ENCODE data around the gene TOR4A. TPM values are rescaled to one million over a fixed set of nuclear protein-coding genes. Genes with fewer than 3 reads are reported as not detected.

TOR4A gene
- total RNA-seq, 1 donor from 2014 or later: 16.3 TPM

- no peaks in the 10 kb centered on the region for H3K9me3 ChIP-seq (replicated peaks)
- peak; percentile 19 for DNase-seq
- peaks cover 54% of the 10 kb centered on the region for H3K4me1 ChIP-seq
- peaks cover 34% of the 10 kb centered on the region for H3K27me3 ChIP-seq (ENCODE audit: low read depth)
- no peaks in the 10 kb centered on the region for H3K36me3 ChIP-seq
- peak overlapping the region; percentile 86 for H3K27ac ChIP-seq (replicated peaks)
- intact Hi-C loops (cut with micrococcal nuclease): no loop called here
- H3K4me3 ChIP-seq: peak overlapping the region; percentile 63
- TF ChIP-seq CTCF (IDR thresholded peaks at IDR 0.05; ENCODE audit: borderline replicate concordance): no peak
These were observed 37.3 kb downstream of the TOR4A start for GRCh38 chr9:137314561-137315560.

- Histone ChIP-seq H3K36me3 (no peaks in the 10 kb centered on the region), H3K27me3 (ENCODE audit: low read depth) (peaks cover 34% of the 10 kb centered on the region), H3K9me3 (replicated peaks) (no peaks in the 10 kb centered on the region), H3K27ac (replicated peaks) (peak overlapping the region; percentile 86), H3K4me3 (peak overlapping the region; percentile 63), H3K4me1 (peaks cover 61% of the 10 kb centered on the region)
- TF ChIP-seq CTCF (IDR thresholded peaks at IDR 0.05; ENCODE audit: borderline replicate concordance): no peak
- DNase-seq: no peak
- intact Hi-C loops (cut with micrococcal nuclease): no loop called here
These were observed 38.1 kb downstream of the TOR4A start for GRCh38 chr9:137315581-137316011.

DNA sequence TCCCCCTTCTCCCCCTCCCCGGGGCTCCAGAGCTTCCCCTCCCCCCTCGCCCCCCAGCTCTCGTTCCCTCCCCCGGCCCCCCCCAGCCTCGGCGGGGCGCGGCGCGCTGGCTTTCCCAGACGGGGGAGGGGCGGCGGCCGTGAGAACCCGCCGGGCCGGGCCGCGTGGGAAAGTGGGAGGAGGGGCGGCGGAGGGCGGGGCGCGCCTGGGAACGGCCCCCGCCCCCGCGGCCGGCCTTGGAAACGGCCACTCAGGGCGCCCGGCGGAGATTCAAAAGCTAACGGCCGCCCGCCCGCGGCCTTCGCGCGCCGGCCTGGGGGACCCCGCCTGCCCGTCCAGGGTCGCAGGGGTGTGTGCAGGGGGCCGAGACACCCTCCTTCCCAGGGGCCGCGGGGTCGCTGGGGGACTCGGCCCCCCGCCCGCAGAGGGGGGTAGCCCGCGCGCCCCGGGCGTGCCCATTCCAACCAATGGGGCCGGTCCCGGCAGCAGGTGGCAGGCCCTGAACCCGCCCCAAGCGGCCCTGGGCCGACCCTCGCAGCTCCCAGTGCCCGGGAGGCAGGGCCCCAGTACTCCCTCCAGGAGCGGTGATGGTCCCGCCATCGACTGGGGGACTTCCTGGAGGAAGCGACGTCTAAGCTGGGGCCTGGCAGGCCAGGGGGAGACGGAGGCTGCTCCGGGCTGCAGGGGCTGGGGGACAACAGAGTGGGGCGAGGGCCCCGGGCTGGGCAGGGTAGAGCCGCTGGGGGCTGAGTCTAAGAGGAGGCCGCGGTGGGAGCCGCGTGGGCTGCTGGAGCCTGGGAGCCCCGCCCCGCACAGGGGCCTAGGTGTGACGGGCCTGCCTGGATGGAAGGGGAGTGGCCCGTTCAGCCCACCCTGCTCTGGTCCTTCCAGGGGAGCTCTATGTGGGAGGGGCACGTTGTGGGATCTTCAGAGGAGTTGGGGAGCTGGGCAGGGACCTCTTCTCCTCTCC lies 38.8 kb downstream of the TOR4A start:
- peak; percentile 68 for DNase-seq
- peaks cover 34% of the 10 kb centered on the region for H3K27me3 ChIP-seq (ENCODE audit: low read depth)
- intact Hi-C loops (cut with micrococcal nuclease): no loop called here
- peaks cover 68% of the 10 kb centered on the region for H3K4me1 ChIP-seq
- peak overlapping the region; percentile 63 for H3K4me3 ChIP-seq
- no peaks in the 10 kb centered on the region for H3K36me3 ChIP-seq
- no peaks in the 10 kb centered on the region for H3K9me3 ChIP-seq (replicated peaks)
- H3K27ac ChIP-seq (replicated peaks): peak overlapping the region; percentile 86
- TF ChIP-seq CTCF (IDR thresholded peaks at IDR 0.05; ENCODE audit: borderline replicate concordance): no peak

DNA sequence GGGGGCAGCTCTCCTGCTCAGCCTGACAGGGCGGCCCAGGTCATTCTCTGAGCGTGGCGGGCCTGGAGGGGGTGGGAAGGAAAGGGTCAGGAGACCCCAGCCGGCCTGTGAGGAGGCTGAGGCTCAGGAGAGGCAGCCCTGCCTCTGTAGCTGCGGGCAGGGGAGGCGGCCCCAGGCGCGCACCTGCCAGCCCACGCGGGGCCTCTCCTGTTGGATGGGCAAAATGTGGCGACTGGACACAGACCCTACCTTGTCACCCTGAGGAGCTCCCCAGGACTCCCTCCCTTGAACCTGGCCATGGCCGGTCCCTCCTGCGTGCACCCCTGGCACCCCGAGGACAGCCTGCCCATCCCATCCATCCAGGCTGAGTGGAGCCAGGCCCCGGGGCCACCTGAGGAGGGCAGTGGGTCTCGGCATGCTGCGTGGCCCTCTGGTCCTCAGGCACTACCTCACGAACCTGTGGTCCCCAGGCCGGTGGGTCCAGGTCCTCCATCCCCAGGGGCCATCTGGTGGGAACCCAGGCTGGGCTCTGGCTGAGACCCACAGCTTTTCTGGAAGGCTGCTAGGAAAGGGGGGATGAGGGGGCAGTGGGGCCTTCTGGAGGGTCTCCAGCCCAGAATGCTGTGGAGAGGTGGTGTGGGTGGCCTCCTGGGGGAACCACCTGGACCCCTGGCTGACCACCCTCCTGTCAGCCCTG lies 39.6 kb downstream of the TOR4A start:
- no peaks in the 10 kb centered on the region for H3K36me3 ChIP-seq
- no peaks in the 10 kb centered on the region for H3K9me3 ChIP-seq (replicated peaks)
- H3K4me1 ChIP-seq: peaks cover 76% of the 10 kb centered on the region
- peaks cover 34% of the 10 kb centered on the region for H3K27me3 ChIP-seq (ENCODE audit: low read depth)
- TF ChIP-seq CTCF (IDR thresholded peaks at IDR 0.05; ENCODE audit: borderline replicate concordance): no peak
- peak overlapping the region; percentile 63 for H3K4me3 ChIP-seq
- peak overlapping the region; percentile 86 for H3K27ac ChIP-seq (replicated peaks)
- intact Hi-C loops (cut with micrococcal nuclease): no loop called here
- DNase-seq: peak; percentile 14
